AG09319 (cell line): ENCODE measurements around the gene ATG4A.

Source experiments
- DNase-seq: peaks from one replicate; pipeline ENCODE4 v3.0.0-alpha.2; 2010; ENCODE audit warnings: low read depth; ENCODE audit errors: extremely low read depth
- TF ChIP-seq, protein P1 (sequence below): IDR thresholded peaks from 2 replicates; pipeline ENCODE4 v1.5.1; 2011; ENCODE audit warnings: low read depth, mild to moderate bottlenecking, inconsistent platforms, low read length, moderate library complexity

The ATG4A gene

DNA sequence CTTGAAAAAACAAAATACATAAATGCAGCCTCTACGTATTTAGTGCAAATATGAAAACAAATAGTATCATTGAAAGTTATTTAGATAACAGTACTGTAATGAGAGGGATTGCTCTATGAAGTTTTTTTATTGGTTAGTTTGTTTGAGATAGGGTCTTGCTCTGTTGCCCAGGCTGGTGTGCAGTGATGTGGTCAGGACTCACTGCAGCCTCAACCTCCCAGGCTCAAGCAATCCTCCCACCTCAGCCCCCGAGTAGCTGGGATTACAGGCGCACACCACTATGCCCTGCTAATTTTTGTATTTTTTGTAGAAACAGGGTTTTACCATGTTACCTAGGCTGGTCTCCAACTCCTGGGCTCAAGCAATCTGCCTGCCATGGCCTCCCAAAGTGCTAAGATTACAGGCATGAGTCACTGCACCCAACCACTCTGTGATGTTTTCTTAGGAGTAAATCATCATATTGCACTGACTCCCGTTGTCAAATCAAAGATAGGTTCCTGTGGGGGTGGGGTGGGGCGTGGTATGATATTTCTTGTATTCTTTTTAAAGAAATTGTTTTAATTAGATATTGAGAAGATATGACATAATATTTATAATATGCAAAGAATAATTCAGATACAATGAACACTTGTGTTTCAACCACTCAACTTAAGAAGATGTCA, 75.8 kb downstream of the ATG4A start:
- TF ChIP-seq, protein P1, sequence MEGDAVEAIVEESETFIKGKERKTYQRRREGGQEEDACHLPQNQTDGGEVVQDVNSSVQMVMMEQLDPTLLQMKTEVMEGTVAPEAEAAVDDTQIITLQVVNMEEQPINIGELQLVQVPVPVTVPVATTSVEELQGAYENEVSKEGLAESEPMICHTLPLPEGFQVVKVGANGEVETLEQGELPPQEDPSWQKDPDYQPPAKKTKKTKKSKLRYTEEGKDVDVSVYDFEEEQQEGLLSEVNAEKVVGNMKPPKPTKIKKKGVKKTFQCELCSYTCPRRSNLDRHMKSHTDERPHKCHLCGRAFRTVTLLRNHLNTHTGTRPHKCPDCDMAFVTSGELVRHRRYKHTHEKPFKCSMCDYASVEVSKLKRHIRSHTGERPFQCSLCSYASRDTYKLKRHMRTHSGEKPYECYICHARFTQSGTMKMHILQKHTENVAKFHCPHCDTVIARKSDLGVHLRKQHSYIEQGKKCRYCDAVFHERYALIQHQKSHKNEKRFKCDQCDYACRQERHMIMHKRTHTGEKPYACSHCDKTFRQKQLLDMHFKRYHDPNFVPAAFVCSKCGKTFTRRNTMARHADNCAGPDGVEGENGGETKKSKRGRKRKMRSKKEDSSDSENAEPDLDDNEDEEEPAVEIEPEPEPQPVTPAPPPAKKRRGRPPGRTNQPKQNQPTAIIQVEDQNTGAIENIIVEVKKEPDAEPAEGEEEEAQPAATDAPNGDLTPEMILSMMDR, result no peak
- no peak for DNase-seq

DNA sequence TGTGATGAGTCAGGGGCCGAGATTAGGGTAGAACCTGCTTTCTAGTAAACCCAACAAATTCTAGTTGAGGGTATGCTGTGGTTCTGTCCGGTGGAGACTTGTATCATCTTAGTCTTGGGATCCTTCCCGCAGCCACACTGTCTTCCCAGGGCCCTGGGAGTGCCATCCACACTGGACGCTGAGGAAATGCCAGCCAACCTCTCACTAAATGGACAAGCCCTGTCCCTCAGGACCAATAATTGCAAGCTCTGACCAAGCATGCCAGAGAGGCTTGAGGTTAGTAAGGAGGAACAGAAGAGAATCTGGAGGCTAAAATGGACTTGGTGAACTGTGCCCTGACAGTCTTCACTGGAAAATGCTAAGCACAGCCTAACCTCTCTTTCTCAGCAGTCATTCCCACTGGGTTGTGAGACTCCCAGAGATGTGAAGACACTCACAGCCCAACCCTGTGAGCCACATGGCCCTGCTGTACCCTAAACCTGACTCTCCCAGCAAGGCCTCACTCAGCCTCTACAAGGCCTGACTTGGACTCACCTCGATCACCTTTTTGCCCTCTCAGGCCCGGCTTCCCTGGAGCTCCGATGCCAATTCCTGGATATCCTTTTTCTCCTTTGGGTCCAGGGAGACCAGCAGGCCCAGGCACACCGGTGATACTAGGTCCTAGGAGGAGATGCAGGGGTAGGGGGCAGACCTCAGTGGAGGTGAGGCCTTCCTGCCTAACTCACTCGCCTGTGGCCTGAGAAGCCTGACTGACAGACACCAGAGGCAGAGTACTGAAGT, 77.6 kb downstream of the ATG4A start:
- TF ChIP-seq, protein P1, result no peak
- DNase-seq, result no peak

DNA sequence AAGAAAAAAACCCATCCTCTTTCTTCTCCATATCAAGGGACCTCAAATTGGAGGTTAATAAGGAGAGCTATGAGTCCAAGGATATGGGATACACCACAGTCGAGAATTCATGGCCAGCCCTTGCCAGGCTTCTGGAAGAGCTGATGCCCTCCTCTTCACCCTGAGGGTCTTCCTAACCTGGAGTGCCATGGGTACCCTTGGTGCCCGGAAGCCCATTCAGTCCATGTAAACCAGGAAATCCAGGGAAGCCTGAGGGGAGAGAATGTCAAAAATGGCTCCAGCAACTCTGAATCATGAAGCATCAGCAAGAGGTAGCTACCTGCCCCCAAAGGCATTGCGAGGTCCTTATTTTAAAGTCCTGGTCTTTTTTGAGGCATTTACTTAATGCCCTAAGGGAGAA, 78.2 kb downstream of the ATG4A start:
- no peak for DNase-seq
- TF ChIP-seq, protein P1, result no peak

DNA sequence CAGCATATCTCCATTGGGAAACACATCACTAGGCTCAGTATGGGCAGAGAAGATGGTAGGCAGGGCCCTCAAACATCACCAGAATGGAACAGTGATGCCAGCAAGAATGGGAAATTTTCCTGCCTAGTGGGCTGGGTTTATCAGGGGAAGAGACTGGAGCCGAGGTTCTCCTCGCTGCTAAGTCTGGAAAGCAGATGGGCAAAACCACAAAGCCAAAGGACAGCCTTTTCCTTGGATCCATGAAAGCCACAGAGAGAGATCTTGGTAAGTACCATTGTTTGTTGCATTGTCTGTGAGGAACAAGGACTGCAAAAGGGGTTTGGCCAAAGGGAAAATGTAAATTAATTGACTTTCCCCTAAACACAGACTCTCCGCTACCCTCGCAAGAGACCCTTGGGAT, 80.1 kb downstream of the ATG4A start:
- no peak for DNase-seq
- TF ChIP-seq, protein P1, result no peak

DNA sequence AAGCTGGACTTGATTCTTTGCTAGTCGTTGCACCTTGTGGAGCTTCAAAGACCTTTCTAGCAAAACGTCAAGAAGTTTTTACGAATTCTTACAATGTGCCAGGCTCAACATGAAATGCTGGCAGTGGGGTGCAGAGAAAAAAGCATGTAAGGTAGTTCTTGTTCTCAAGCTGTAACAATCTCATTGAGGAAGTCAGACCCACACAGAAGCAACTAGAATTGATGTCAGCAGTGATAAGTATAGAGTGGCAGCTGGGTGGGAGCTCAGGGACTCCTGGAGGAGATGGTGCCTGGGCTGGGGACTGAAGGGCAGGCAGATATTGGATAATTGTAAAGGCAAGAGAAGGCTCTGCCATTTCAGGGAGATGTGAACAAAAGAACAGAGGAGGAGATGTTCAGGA, 82.3 kb downstream of the ATG4A start:
- TF ChIP-seq, protein P1, result no peak
- no peak for DNase-seq

DNA sequence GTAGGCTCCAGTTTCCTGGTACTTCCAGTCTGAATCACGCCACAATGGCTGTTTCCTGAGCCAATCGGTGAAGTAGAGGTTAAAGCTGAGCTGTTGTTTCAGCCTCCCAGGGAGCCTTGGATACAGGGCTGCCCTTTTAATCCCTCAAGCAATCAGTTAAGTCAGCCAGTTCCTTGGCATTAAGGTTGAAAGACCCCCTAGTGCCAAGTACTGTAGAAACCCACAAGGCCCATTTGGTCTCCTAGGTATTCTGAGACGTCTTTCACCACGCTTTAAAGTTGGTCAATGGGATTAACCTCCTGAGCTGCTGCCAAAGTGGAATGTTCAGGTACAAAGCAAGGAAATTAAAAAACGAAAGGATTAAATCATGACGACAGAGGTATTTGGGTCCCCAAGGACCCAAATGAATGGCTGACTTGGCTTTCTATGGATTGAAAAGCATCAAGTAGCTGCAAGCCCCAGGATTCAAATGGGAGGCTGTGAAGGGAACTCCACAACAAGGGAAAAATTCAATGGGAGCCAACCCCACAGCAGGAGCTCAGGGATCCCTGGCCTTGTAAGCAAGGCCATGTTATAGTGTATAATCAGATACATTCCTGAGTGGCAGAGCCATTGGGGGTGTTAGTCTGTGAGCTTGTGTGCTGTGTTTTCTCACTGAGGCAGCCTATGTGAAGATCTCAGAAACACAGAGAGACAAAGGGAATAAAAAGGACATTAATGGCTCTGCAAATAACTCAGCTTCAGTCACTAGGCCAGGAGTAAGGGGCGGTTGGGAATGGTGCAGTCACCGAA, 86.0 kb downstream of the ATG4A start:
- DNase-seq, result no peak

More for the DNA sequence above, 86.0 kb downstream of the ATG4A start:
- TF ChIP-seq, protein P1, result no peak
